ENCODE results near the gene OPRM1. TPM values are rescaled to one million over a fixed set of nuclear protein-coding genes. Genes with fewer than 3 reads are reported as not detected.

The OPRM1 gene
- total RNA-seq, 1 experiment from 2014 or later, result not detected

DNA sequence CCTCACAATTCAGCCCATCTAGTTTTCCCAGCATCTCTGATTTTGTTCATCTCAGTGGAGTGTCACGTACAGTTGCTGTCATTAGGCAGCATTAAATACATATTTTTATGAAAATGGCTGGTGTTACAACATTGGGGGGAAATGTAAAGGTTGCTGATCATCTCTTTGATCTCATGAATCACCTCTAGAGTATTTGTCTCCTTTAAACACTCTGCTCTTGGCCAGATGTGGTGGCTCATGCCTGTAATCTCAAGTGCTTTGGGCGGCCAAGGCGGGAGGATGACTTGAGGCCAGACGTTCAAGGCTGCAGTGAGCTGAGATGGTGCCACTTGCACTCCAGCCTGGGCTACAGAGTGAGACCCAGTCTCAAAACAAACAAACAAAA lies 189.5 kb downstream of the OPRM1 start:
- H4K5ac ChIP-seq (ENCODE audit: insufficient read length, low read depth, low read length), result no peak overlapping the region
- no peak overlapping the region for H2AFZ ChIP-seq (ENCODE audit: low read length)
- H3K27me3 Mint-ChIP-seq (ENCODE audit: low read depth), result no peaks in the 10 kb centered on the region
- H3K14ac ChIP-seq (ENCODE audit: insufficient read depth, low read length), result no peak overlapping the region; the same call in 1 of the 2 replicates
- no peaks in the 10 kb centered on the region for H3K4me1 ChIP-seq (ENCODE audit: insufficient read depth, low read length)
- peaks cover 0 to 7% of the 10 kb centered on the region in 2 experiments; a peak in 2 of 4 replicates for H3K4me1 Mint-ChIP-seq
- no peak overlapping the region for H3T11ph ChIP-seq (ENCODE audit: low read length)
- no peaks in the 10 kb centered on the region for H4K20me1 ChIP-seq (ENCODE audit: control insufficient read depth, insufficient read depth, insufficient read length)
- H3K9me3 ChIP-seq (ENCODE audit: control insufficient read depth, low read depth, low read length), result no peaks in the 10 kb centered on the region
- no peaks in the 10 kb centered on the region for H3K27me3 ChIP-seq (ENCODE audit: insufficient read depth, low read length)
- no peak overlapping the region for H2BK120ac ChIP-seq (ENCODE audit: low read depth, low read length, poor library complexity, severe bottlenecking)
- H3K18ac ChIP-seq (ENCODE audit: insufficient read length, low read depth, low read length), result no peak overlapping the region
- no peak overlapping the region for H2AK5ac ChIP-seq (ENCODE audit: insufficient read length, low read length)
- H3K27ac ChIP-seq (ENCODE audit: insufficient read length, low read depth, low read length), result no peak overlapping the region
- H2BK15ac ChIP-seq (ENCODE audit: low read depth, low read length), result no peak overlapping the region
- H3K23ac ChIP-seq (ENCODE audit: insufficient read length, low read depth, low read length), result no peak overlapping the region
- TF ChIP-seq, protein P1, sequence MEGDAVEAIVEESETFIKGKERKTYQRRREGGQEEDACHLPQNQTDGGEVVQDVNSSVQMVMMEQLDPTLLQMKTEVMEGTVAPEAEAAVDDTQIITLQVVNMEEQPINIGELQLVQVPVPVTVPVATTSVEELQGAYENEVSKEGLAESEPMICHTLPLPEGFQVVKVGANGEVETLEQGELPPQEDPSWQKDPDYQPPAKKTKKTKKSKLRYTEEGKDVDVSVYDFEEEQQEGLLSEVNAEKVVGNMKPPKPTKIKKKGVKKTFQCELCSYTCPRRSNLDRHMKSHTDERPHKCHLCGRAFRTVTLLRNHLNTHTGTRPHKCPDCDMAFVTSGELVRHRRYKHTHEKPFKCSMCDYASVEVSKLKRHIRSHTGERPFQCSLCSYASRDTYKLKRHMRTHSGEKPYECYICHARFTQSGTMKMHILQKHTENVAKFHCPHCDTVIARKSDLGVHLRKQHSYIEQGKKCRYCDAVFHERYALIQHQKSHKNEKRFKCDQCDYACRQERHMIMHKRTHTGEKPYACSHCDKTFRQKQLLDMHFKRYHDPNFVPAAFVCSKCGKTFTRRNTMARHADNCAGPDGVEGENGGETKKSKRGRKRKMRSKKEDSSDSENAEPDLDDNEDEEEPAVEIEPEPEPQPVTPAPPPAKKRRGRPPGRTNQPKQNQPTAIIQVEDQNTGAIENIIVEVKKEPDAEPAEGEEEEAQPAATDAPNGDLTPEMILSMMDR (conservative IDR thresholded peaks at IDR 0.05), result no peak
- no peaks in the 10 kb centered on the region for H3K9me3 Mint-ChIP-seq
- no peak overlapping the region for H3K4ac ChIP-seq (ENCODE audit: low read depth, low read length)
- H3K4me3 Mint-ChIP-seq, result no peak overlapping the region
- no peak overlapping the region for H2BK20ac ChIP-seq (ENCODE audit: low read depth, low read length, poor library complexity, severe bottlenecking)
- H3K56ac ChIP-seq (ENCODE audit: insufficient read length, low read depth, low read length), result no peak overlapping the region
- no peak overlapping the region for H4K8ac ChIP-seq (replicated peaks; ENCODE audit: insufficient read length, low read depth, low read length)
- H3K79me2 ChIP-seq (ENCODE audit: insufficient read depth, low read length), result no peaks in the 10 kb centered on the region
- no peaks in the 10 kb centered on the region; a peak in 1 of 7 replicates for H3K36me3 Mint-ChIP-seq (ENCODE audit: insufficient read depth in 1 of 3, low read depth in 3 of 3)
- H2BK5ac ChIP-seq (ENCODE audit: insufficient read length, low read length), result no peak overlapping the region
- no peak for DNase-seq
- no peaks in the 10 kb centered on the region for H3K79me1 ChIP-seq (ENCODE audit: insufficient read depth, low read depth, low read length, poor library complexity, severe bottlenecking)
- WGBS (ENCODE audit: extremely low coverage, insufficient read length, low lambda C conversion rate), result no CpG with 5 or more reads among the region's 4 CpGs
- H3K9ac ChIP-seq (ENCODE audit: extremely low read depth, insufficient read length, low read length), result no peak overlapping the region
- no peak overlapping the region for H3K4me2 ChIP-seq (ENCODE audit: insufficient read depth, insufficient read length, low read length)
- H3K27ac Mint-ChIP-seq, result no peak overlapping the region
- H4K91ac ChIP-seq (ENCODE audit: insufficient read length, low read depth, low read length), result no peak overlapping the region
- H2BK12ac ChIP-seq (ENCODE audit: insufficient read length, low read depth, low read length), result no peak overlapping the region
- H3K23me2 ChIP-seq (ENCODE audit: insufficient read length, low read depth, low read length, poor library complexity, severe bottlenecking), result no peaks in the 10 kb centered on the region

All from H9 (cell line).